Lower leg skin (tissue), 4 donors: ENCODE results near the gene PPARA. TPM values are rescaled to one million over a fixed set of nuclear protein-coding genes. Genes with fewer than 3 reads are reported as not detected.

Experiments
- DNase-seq, 2 donors: peaks; one replicate each; pipeline ENCODE4 v3.0.0-alpha.2; 2019; ENCODE audit warnings: low spot score in 2 of 2
- H3K4me3 ChIP-seq: fragments of 200-600 bp; sonication (generic); 2 replicates; pipeline ENCODE4 v1.5.1; 2017; ENCODE audit warnings: mild to moderate bottlenecking, low read depth; ENCODE audit not compliant: poor library complexity, severe bottlenecking
- CTCF ChIP-seq, 3 donors: fragments of 450-650 bp; IDR thresholded peaks; one replicate each; pipeline ENCODE4 v1.5.1; 2016; ENCODE audit warnings: antibody characterized with exemption in 3 of 3, mild to moderate bottlenecking in 3 of 3, moderate library complexity in 2 of 3
- POLR2A ChIP-seq, 2 donors: fragments of 450-650 bp; IDR thresholded peaks; one replicate each; pipeline ENCODE4 v1.6.1; 2016 to 2017; ENCODE audit warnings: antibody characterized with exemption in 2 of 2, mild to moderate bottlenecking in 1 of 2, moderate library complexity in 1 of 2
- WGBS, 2 donors: methylation state at CpG; one replicate each; pipeline ENCODE4 v1.1.5; 2018; 5-methylcytosine and 5-hydroxymethylcytosine counted together
- intact Hi-C: fragments of 100-400 bp; cut with DNase I; formaldehyde crosslinking; loops from one replicate; pipeline ENCODE4 v1.15.0; 2023; ENCODE audit warnings: low total_unique reads
- total RNA-seq, 4 donors: library from RNA; depleted of rRNA; stranded (reverse); fragments of >200 nt; gene quantifications; one replicate each; pipeline ENCODE4 v1.1.0, GENCODE V29; 2016

PPARA gene
- total RNA-seq, 4 donors from 2014 or later: 27.8 to 58.1 (median 37.8) TPM

GRCh38 chr22:46234969-46235368, 84.6 kb downstream of the PPARA start:
- no peak overlapping the region for H3K4me3 ChIP-seq
- 91 to 96% methylated on average over 12 of the region's 12 CpGs for WGBS, 2 donors
- TF ChIP-seq POLR2A (IDR thresholded peaks at IDR 0.05): no peak
- TF ChIP-seq CTCF (IDR thresholded peaks at IDR 0.05): no peak
- intact Hi-C loops: no loop called here
- no peak for DNase-seq

GRCh38 chr22:46237453-46238124, 87.3 kb downstream of the PPARA start:
- no peak for DNase-seq
- 86 to 91% methylated on average over 12 of the region's 12 CpGs for WGBS, 2 donors
- TF ChIP-seq POLR2A (IDR thresholded peaks at IDR 0.05) (no peak), CTCF (IDR thresholded peaks at IDR 0.05) (no peak)
- no peak overlapping the region for H3K4me3 ChIP-seq
- intact Hi-C loops: no loop called here

GRCh38 chr22:46238541-46238940, 88.2 kb downstream of the PPARA start:
- 82 to 83% methylated on average over 16 of the region's 16 CpGs for WGBS, 2 donors
- no peak for TF ChIP-seq POLR2A (IDR thresholded peaks at IDR 0.05)
- no peak for TF ChIP-seq CTCF (IDR thresholded peaks at IDR 0.05)
- H3K4me3 ChIP-seq: no peak overlapping the region
- intact Hi-C loops: no loop called here
- no peak for DNase-seq

- WGBS, 2 donors: 85% methylated on average over 20 of the region's 20 CpGs
- H3K4me3 ChIP-seq: no peak overlapping the region
- no peak for TF ChIP-seq POLR2A (IDR thresholded peaks at IDR 0.05)
- TF ChIP-seq CTCF (IDR thresholded peaks at IDR 0.05): no peak
- DNase-seq: no peak
- intact Hi-C loops: no loop called here
Observed at GRCh38 chr22:46239261-46240048, 89.1 kb downstream of the PPARA start.

GRCh38 chr22:46240073-46240472, 89.7 kb downstream of the PPARA start:
- intact Hi-C loops: no loop called here
- TF ChIP-seq CTCF (IDR thresholded peaks at IDR 0.05) (no peak), POLR2A (IDR thresholded peaks at IDR 0.05) (no peak)
- WGBS, 2 donors: 96 to 100% methylated on average over 2 of the region's 2 CpGs
- H3K4me3 ChIP-seq: no peak overlapping the region
- DNase-seq: no peak
